GM15510 (cell line): Measurements from ENCODE around the gene GPR171.

Experiments used
- POLR2A ChIP-seq: IDR thresholded peaks from 3 replicates; pipeline ENCODE4 v1.6.1; 2011; ENCODE audit warnings: borderline replicate concordance; ENCODE audit not compliant: insufficient read length; ENCODE audit errors: extremely low read depth

The GPR171 gene, protein sequence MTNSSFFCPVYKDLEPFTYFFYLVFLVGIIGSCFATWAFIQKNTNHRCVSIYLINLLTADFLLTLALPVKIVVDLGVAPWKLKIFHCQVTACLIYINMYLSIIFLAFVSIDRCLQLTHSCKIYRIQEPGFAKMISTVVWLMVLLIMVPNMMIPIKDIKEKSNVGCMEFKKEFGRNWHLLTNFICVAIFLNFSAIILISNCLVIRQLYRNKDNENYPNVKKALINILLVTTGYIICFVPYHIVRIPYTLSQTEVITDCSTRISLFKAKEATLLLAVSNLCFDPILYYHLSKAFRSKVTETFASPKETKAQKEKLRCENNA

DNA sequence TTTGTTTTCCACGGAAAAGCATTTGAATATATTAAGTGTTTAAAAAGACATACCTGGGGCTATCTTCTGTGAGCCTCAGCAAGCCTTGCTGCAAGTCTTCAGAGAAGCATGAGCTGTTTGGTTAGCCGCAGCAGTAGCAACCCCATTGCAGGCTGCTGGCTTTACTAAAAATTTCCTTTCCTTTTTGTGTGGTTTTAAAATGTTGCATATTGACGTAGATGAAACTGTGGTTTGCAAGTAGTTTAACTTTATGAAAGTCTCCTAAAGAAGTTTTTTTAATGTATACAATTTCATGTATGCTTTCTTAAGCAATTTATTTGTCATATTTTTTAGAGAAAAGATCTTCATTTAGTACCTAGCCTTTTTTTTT is at the start of gene GPR171:
GPR171 (minus strand) TSS at position 166 of the 370 bp plus-strand sequence. CDS start 3,830 bp downstream, outside the sequence.
- TF ChIP-seq POLR2A = no peak

DNA sequence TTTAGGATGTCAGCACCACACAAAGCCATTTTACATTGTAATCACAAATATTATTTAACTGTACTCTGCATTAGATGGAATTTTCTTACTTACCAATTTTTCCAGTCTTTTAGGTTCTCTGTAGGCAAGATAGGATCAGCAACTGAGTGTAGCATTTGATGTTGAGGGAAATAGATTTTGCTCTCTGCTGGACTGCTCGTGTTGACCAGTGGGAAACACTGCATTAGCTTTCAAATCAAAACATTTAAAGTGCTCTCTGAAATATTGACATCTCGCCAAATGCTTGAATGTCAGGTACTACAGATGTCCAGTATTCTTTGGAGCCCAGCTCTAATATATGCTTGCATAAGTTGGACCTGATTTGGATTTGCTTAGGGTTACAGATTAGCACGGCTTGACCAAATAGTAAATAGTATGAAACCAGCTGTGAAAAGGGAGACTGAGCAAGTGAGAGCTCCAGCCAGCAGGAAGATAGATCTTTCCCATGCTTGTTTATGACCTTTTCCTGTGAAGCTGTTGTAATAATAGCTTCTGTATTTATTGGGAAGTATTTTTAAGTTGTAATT is 45.8 kb upstream of the GPR171 start:
- no peak for TF ChIP-seq POLR2A

DNA sequence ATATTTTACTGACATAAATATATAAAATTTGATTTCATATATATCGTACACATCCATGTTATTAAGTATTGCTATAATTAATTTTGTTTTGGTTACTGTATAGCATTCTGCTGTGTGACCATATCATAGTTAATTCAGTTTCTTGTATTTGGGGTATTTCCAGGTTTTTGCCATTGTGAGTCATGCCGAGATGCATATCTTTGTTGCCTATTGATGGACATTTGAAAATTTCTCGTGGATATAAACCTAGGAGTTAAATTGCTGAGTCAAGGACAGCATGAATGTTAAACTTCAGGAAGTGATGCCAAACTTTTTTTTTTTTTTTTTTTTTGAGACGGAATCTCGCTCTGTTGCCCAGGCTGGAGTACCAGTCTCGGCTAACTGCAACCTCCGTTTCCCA is 33.7 kb upstream of the GPR171 start:
- TF ChIP-seq POLR2A = no peak

DNA sequence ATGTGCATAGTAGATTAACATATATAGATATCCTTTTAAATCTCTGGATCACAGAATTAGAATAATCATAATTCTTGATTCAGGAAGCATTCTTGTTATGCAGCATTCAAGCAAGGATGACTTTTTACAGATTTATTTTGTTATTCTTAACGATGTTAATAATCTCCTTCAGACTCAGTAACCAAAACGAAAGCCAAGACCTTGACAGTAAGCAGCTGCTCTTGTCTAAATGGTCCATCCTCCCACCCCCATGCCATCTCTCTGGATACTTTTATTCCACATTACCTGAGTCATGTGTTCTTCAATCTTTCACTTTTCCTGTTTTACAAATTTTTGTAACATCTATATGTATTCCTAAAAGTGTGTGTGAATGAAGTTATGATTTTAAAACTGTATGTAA is 33.3 kb upstream of the GPR171 start:
- TF ChIP-seq POLR2A = no peak

DNA sequence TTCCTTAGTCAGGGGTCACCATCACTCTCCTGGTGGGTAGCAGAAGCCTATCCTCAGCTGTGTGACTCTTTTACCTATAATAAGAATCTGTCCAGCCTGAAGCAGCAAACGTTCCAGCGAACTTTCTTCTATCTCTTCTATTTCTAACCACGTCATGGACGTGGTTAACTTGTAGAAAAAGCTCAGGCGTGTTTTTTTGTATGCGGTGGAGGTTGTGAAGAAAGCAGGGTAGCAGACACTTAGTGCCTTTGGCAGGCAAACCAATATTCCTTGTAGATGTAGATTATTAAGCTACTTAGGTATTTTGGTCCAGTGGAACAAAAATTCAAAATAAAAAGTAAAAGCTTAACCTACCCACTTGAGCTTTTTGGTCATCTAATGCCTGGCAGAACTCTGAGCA is 31.8 kb upstream of the GPR171 start:
- TF ChIP-seq POLR2A = no peak

DNA sequence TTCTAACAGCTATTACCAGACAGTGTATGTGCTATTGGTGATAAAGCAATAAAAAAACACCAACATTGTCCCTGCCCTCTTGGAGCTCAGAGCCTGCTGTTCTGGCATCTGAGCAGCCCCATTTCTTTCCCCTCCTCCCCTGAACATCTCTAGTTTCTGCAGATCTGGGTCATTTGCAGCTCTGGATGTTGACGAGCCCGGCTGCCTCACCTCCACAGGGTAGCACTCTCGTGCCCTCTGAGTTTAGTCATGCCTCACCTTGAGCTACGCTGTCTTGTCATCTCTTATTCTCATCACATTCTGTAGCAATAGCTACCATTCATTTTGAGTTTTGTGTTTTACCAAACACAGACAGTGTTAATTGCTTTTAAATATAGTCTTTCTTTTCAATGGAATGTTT is 30.0 kb upstream of the GPR171 start:
- TF ChIP-seq POLR2A = no peak

DNA sequence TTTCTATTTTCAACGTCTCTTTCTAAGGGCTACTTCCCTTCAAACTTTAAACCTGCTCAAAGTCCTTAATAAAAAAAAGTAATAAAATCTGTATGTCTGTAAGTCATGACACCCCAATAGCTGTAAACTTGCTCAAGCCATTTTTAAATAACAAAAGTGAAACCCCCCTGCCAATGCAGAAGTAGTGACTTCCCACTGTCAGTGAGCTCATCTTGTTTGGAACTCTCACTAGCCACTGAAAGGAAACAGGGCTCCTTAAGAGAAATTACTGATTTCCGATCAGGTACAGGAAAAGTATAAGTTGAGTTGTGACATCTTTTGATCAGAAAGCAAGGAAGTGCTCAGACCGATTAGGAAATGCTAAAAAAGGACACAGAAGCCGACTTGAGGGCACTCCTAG is 27.6 kb upstream of the GPR171 start:
- no peak for TF ChIP-seq POLR2A

DNA sequence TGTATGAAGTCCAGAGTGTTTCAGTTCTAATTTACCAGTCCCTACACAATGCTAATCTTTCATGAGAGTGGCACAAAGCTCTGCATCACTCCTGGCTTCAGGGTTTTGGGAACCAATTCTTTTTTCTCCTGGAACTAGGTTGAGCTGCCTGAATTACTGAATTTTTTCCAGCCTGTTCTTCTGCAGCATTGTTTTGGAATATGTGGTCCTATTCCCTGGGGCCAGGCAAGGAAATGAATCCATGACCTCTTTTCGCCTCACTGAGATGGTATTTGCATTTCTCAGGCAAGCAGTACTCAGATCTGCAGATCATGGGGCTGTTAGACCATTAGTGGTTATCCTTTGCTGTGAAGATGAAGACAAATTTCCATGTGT is 25.6 kb upstream of the GPR171 start:
- no peak for TF ChIP-seq POLR2A

DNA sequence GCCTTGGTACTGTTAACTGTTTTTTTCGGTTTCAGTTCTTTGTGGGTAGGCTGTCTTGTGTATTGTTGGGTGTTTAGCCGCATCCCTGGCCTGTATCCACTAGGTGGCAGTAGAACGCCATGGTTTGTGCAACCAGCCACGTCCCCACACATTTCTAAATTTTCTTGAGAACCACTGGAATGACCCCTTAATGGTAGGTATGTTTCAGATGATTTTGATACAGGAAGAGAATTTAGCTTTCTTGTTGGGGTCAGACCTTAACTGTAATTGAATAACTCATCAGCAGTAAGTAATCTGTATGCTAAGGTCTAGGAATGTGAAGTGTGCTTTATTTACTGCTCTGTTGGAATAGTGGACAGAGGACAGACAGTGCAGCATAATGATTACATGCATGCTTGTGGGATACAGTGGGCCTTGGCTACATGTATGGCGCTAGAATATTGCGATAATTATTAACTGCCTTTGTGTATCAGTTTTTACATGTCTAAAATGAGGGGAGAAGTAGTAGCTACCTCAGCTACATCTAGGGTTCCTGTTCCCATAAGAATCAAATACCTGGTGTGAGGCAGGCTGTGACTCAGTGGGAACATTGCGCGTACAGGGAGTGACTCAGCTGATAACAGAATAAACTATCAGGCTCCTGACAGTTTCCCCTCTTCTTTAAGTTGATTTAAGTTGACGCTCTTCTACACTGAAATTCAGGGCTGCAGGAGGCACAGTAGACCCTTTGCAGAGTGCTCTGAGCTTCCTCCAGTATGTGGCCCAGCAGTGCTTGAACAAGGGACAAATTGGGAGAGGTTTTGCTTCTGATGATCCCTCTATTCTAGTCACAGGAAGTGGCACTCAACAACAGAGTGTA is 25.0 kb upstream of the GPR171 start:
- no peak for TF ChIP-seq POLR2A

DNA sequence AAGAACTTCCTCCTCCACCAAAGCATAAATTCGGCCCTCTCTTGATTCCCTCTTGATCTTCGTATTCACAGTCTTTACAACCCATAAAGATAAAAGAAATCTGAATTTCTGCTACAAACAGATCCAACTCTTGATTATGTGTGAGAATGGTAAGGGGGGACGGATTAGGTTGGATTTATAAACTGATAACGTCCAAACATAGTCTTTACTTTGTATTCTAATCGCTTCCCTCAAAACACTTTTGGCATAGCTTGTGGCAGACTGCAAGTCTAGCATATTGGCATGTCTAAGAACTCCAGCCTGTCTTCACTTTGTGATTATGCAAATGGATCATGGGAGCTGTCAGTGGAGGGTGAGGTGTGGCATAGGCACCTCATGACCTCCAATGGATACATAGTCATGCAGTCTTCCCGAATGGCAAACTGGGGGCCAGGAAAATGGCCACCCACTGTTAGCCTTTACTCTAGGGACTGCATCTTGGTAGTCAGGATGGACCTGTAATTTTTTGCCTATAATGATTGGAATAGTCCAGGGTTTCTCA is 24.3 kb upstream of the GPR171 start:
- TF ChIP-seq POLR2A = no peak

DNA sequence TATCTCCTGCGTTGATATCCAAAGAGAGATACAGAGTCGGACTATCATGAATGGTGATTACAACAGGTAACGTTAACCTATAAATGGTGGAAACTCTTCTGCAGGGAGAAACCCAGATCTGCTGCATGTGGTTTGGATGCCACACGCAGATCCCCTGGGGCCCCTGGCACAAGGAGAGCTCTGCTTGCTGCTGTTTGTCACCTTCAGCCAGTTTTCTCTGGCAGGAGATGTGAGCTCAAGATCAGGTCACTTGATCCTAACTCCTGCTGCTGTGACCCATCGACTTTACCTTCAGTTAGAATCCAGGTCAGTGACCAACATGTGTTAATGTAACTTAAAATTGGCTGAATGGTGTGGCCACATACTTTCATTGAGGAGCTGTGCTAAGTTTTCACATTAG is 23.8 kb upstream of the GPR171 start:
- TF ChIP-seq POLR2A = no peak

DNA sequence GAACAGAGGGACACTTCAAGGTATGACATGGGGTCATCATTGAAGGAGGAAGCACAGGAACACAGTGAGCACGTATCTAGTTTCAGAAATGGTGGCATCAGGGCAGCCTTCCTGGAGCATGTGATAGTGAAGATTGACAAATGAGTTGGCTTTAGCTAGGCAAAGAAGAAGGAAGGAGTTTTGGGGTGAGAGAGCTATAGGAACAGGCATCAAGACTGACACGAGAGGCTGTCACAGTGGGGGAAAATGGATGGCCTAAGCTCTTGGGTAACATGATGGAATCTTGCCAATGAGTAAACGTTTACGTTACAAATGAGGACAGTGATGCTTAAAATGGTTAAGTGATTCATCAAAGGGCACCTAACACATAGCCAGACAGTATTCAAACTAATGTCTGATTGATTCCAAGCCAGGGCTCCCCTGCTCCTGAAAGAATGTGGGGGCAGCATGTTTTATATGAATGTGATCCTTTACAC is 23.1 kb upstream of the GPR171 start:
- TF ChIP-seq POLR2A = no peak

DNA sequence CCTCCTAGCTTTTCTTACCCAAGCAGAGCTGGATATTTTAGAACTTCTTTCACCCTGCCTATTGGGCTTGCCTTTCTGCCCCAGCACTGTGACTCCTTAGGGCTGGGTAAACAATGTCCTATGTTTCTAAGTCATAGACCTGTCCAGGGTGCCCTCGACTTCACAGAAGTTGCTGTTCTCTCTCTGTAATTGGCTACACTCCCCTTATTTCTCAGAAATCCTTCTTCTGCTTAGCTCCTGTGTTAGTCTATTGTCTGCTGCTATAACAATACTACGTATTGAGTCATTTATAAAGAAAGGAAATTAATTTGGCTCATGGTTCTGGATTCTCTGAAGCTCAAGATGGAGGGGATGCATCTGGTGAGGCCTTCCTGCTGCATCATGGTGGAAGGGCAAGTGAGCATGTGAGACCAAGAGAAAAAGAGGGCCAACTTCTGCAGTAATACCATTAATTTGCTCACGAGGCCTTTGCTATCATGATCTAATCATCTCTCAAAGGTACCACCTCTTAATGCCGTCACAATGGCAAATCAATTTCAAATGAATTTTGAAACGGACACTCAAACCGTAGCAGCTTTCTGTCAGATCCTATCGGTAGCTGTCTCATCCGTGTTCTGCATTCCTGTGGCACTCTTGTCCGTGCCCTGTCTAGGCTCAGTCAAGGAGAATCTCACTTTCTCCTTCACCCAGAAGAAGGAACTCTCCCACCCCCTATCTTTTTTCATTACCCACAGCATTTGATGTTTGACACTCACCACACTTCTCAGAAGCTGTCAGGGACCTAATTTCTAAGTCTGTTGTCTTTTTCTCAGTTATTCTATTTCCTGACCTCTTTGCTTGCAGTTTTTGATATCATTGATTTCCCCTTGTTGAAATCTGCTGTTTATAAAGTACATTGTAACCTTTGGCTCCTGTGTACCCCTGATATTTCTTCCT is 22.3 kb upstream of the GPR171 start:
- TF ChIP-seq POLR2A = no peak

DNA sequence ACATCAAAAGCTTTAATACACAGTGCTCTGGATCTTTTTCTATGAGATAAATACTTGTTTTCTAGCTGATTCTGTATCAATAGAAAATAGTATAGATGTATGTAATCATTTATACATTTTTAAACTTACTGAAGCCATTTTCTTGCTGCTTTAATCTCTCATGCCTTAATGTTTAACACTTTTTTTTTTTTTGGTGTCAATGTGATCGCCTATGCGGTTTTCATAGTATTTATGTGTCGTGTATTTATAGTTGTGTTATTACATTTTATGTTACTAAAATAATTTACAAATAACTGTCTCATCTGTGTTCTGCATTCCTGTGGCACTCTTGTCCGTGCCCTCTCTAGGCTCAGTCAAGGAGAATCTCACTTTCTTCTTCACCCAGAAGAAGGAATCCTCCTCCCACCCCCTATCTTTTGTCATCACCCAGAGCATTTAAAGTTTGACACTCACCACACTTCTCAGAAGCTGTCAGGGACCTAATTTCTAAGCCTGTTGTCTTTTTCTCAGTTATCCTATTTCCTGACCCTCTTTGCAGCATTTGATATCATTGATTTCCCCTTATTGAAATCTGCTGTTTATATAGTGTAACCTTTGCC is 21.4 kb upstream of the GPR171 start:
- TF ChIP-seq POLR2A = no peak

DNA sequence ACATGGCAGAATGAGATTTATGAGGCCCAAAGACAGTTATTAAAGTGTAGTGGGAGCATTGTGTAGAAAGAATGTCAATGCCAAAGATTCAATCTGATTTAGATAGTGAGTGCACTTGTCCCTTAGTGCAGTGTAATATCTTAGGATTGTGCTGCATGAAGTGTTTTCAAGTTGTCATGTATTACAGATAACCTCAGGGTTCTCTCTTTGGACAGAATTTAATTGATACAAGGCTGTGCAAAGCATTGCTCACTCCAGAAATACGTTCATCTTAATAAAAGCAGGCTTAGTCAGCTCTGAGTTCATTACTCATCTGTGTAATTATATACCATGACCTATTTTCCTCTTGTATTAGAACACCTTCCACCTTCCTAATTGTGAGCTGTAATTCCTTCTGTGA is 16.0 kb upstream of the GPR171 start:
- no peak for TF ChIP-seq POLR2A

DNA sequence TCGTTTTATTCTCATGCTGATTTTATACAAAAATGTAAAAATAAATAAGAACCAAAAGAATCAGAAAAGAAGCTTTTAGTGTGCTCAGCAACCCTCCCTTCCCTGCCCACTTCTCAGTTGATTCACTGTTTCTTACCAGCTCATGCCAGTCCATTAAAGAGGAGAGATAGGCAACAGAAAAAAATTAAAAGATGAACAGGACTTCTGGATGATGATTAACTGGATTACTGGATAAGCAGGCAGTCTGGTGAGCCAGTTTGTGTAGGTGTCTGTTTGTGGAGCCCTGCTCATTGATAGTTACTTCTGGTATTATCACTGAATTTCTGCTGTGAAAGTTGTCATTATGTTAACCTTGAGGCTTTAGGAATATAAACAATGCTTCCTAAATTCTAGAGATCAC is 15.1 kb upstream of the GPR171 start:
- TF ChIP-seq POLR2A = no peak
